Activated T-cell treated with anti-CD3 and anti-CD28 coated beads, Interleukin-2, amount 50 U/mL, for 72 hours (primary cell): ENCODE results near the gene NAA60. TPM values are rescaled to one million over a fixed set of nuclear protein-coding genes. Genes with fewer than 3 reads are reported as not detected.

ENCODE experiments used
- ATAC-seq, 2 donors: fragments of 150-1000 bp; cut with Tn5 transposase; replicated peaks in 1 of 2; 2 replicates each; pipeline ENCODE4 v1.10.0; 2021; ENCODE audit warnings: moderate library complexity in 2 of 2, mild to moderate bottlenecking in 1 of 2
- DNase-seq, 2 donors: peaks; one replicate each; pipeline ENCODE4 v3.0.0; 2021 to 2022; ENCODE audit warnings: mixed read lengths in 1 of 2
- H3K27ac Mint-ChIP-seq: one replicate; pipeline ENCODE4 v1.8.0; 2022; ENCODE audit warnings: mild to moderate bottlenecking, moderate library complexity, mixed read lengths
- H3K27me3 Mint-ChIP-seq: one replicate; pipeline ENCODE4 v1.8.0; 2022; ENCODE audit warnings: low read depth, mixed read lengths
- H3K36me3 Mint-ChIP-seq, 2 donors: one replicate each; pipeline ENCODE4 v1.8.0; 2022; ENCODE audit warnings: mixed read lengths in 2 of 2, mild to moderate bottlenecking in 1 of 2; ENCODE audit not compliant: insufficient read depth in 2 of 2
- H3K4me1 Mint-ChIP-seq: one replicate; pipeline ENCODE4 v1.8.0; 2022; ENCODE audit warnings: low read depth, mixed read lengths
- H3K4me3 Mint-ChIP-seq, 2 donors: one replicate each; pipeline ENCODE4 v1.8.0; 2022; ENCODE audit warnings: mild to moderate bottlenecking in 2 of 2, mixed read lengths in 2 of 2, moderate library complexity in 2 of 2
- H3K9me3 Mint-ChIP-seq, 2 donors: one replicate each; pipeline ENCODE4 v1.8.0; 2022; ENCODE audit warnings: mixed read lengths in 2 of 2
- total RNA-seq, 2 donors: library from RNA; stranded (reverse); gene quantifications; one replicate each; pipeline ENCODE4 v1.2.3, GENCODE V29; 2022

The NAA60 gene
- total RNA-seq, 2 donors from 2014 or later = 58.5 to 69.7 TPM

GRCh38 chr16:3454631-3455147 is 11.2 kb downstream of the NAA60 start:
- no peaks in the 10 kb centered on the region for H3K9me3 Mint-ChIP-seq
- H3K27me3 Mint-ChIP-seq = no peaks in the 10 kb centered on the region
- no peak for DNase-seq
- H3K4me3 Mint-ChIP-seq = no peak overlapping the region
- ATAC-seq = no peak
- H3K27ac Mint-ChIP-seq = no peak overlapping the region
- peaks cover 25% of the 10 kb centered on the region for H3K4me1 Mint-ChIP-seq
- peaks cover 1 to 2% of the 10 kb centered on the region in 2 donors for H3K36me3 Mint-ChIP-seq

GRCh38 chr16:3457434-3458252 is 14.2 kb downstream of the NAA60 start:
- Mint-ChIP-seq H3K27ac (peak overlapping the region; percentile 82), H3K4me1 (peaks cover 47% of the 10 kb centered on the region), H3K4me3 (peak overlapping the region; percentile 87 to 91), H3K27me3 (no peaks in the 10 kb centered on the region), H3K36me3 (peaks cover 0 to 2% of the 10 kb centered on the region in 2 donors), H3K9me3 (no peaks in the 10 kb centered on the region)
- DNase-seq = peak; percentile 91 to 95
- ATAC-seq = peak; percentile 90 to 91

GRCh38 chr16:3458278-3458851 is 14.9 kb downstream of the NAA60 start:
- Mint-ChIP-seq H3K4me3 (peak overlapping the region; percentile 90), H3K9me3 (no peaks in the 10 kb centered on the region), H3K27me3 (no peaks in the 10 kb centered on the region), H3K36me3 (peaks cover 0 to 2% of the 10 kb centered on the region in 2 donors), H3K4me1 (peaks cover 49% of the 10 kb centered on the region), H3K27ac (peak overlapping the region; percentile 96)
- DNase-seq = peak; percentile 10 to 39
- ATAC-seq = peak in 1 of 2 donors; percentile 5

- no peaks in the 10 kb centered on the region for H3K27me3 Mint-ChIP-seq
- peaks cover 55% of the 10 kb centered on the region for H3K4me1 Mint-ChIP-seq
- peak overlapping the region; percentile 90 for H3K4me3 Mint-ChIP-seq
- H3K36me3 Mint-ChIP-seq = peaks cover 0 to 2% of the 10 kb centered on the region in 2 donors
- no peaks in the 10 kb centered on the region for H3K9me3 Mint-ChIP-seq
- DNase-seq (no peak), ATAC-seq (no peak)
- H3K27ac Mint-ChIP-seq = peak overlapping the region; percentile 96
These were observed 15.4 kb downstream of the NAA60 start for GRCh38 chr16:3458852-3459361.

- peaks cover 0 to 2% of the 10 kb centered on the region in 2 donors for H3K36me3 Mint-ChIP-seq
- H3K27ac Mint-ChIP-seq = peak overlapping the region; percentile 96
- peak; percentile 24 to 35 for DNase-seq
- ATAC-seq = no peak
- peak overlapping the region; percentile 90 for H3K4me3 Mint-ChIP-seq
- no peaks in the 10 kb centered on the region for H3K27me3 Mint-ChIP-seq
- no peaks in the 10 kb centered on the region for H3K9me3 Mint-ChIP-seq
- peaks cover 61% of the 10 kb centered on the region for H3K4me1 Mint-ChIP-seq
These were observed 16.1 kb downstream of the NAA60 start for GRCh38 chr16:3459401-3460090.

- Mint-ChIP-seq H3K4me1 (peaks cover 62% of the 10 kb centered on the region), H3K36me3 (peaks cover 0 to 2% of the 10 kb centered on the region in 2 donors), H3K4me3 (peak overlapping the region; percentile 54 to 90), H3K27ac (peak overlapping the region; percentile 96), H3K9me3 (no peaks in the 10 kb centered on the region), H3K27me3 (no peaks in the 10 kb centered on the region)
- ATAC-seq (no peak), DNase-seq (no peak)
These were observed 16.6 kb downstream of the NAA60 start for GRCh38 chr16:3460121-3460520.

GRCh38 chr16:3460585-3460984 is 17.1 kb downstream of the NAA60 start:
- Mint-ChIP-seq H3K9me3 (no peaks in the 10 kb centered on the region), H3K4me3 (peak overlapping the region; percentile 54 to 90), H3K36me3 (peaks cover 0 to 2% of the 10 kb centered on the region in 2 donors), H3K4me1 (peaks cover 62% of the 10 kb centered on the region), H3K27me3 (no peaks in the 10 kb centered on the region), H3K27ac (no peak overlapping the region)
- DNase-seq (no peak), ATAC-seq (no peak)

GRCh38 chr16:3461151-3461550 is 17.7 kb downstream of the NAA60 start:
- ATAC-seq (peak; percentile 8 to 17), DNase-seq (peak; percentile 59 to 63)
- H3K4me1 Mint-ChIP-seq = peaks cover 60% of the 10 kb centered on the region
- no peaks in the 10 kb centered on the region for H3K9me3 Mint-ChIP-seq
- no peaks in the 10 kb centered on the region for H3K27me3 Mint-ChIP-seq
- peak overlapping the region; percentile 80 for H3K27ac Mint-ChIP-seq
- peaks cover 0 to 2% of the 10 kb centered on the region in 2 donors for H3K36me3 Mint-ChIP-seq
- peak overlapping the region; percentile 54 to 90 for H3K4me3 Mint-ChIP-seq

- no peaks in the 10 kb centered on the region for H3K9me3 Mint-ChIP-seq
- ATAC-seq (no peak), DNase-seq (no peak)
- no peak overlapping the region for H3K27ac Mint-ChIP-seq
- H3K4me1 Mint-ChIP-seq = peaks cover 63% of the 10 kb centered on the region
- H3K4me3 Mint-ChIP-seq = no peak overlapping the region
- H3K36me3 Mint-ChIP-seq = peaks cover 0 to 2% of the 10 kb centered on the region in 2 donors
- H3K27me3 Mint-ChIP-seq = no peaks in the 10 kb centered on the region
These were observed 21.8 kb downstream of the NAA60 start for GRCh38 chr16:3465301-3465700.

- Mint-ChIP-seq H3K9me3 (no peaks in the 10 kb centered on the region), H3K36me3 (peaks cover 0 to 2% of the 10 kb centered on the region in 2 donors), H3K4me3 (no peak overlapping the region), H3K27me3 (no peaks in the 10 kb centered on the region), H3K4me1 (peaks cover 56% of the 10 kb centered on the region), H3K27ac (no peak overlapping the region)
- DNase-seq = no peak
- ATAC-seq = no peak
These were observed 22.6 kb downstream of the NAA60 start for GRCh38 chr16:3465911-3466584.

- DNase-seq (no peak), ATAC-seq (no peak)
- Mint-ChIP-seq H3K36me3 (peaks cover 0 to 2% of the 10 kb centered on the region in 2 donors), H3K9me3 (no peaks in the 10 kb centered on the region), H3K27ac (no peak overlapping the region), H3K4me3 (no peak overlapping the region), H3K4me1 (peaks cover 50% of the 10 kb centered on the region), H3K27me3 (no peaks in the 10 kb centered on the region)
These were observed 23.7 kb downstream of the NAA60 start for GRCh38 chr16:3467182-3467581.

GRCh38 chr16:3467921-3468320 is 24.4 kb downstream of the NAA60 start:
- peaks cover 3 to 5% of the 10 kb centered on the region in 2 donors for H3K36me3 Mint-ChIP-seq
- peak overlapping the region; percentile 54 for H3K27ac Mint-ChIP-seq
- H3K9me3 Mint-ChIP-seq = no peaks in the 10 kb centered on the region
- peak; percentile 24 to 39 for ATAC-seq
- H3K27me3 Mint-ChIP-seq = no peaks in the 10 kb centered on the region
- DNase-seq = no peak
- peaks cover 52% of the 10 kb centered on the region for H3K4me1 Mint-ChIP-seq
- no peak overlapping the region for H3K4me3 Mint-ChIP-seq
